A549 (cell line): ENCODE results near the gene APC2. TPM values are rescaled to one million over a fixed set of nuclear protein-coding genes. Genes with fewer than 3 reads are reported as not detected.
"Not testable (repeated sequence)": the region's sequence is repeated elsewhere in the genome, so short reads cannot be mapped to it uniquely, and the experiment has no call there.

ENCODE experiments used
- ATAC-seq, 2 experiments: fragments of 200-7000 bp in 1 of 2; fragments of >200 bp in 1 of 2; cut with Nextera tagmentation in 1 of 2; cut with Tn5 transposase in 1 of 2; 3 replicates each; pipeline versions ENCODE4 v1.8.0 to v1.9.1; 2018 to 2020; ENCODE audit warnings: mild to moderate bottlenecking in 1 of 2, moderate library complexity in 1 of 2
- CTCF ChIA-PET: fragments of 300-600 bp; sonication (Branson Sonifier 250); formaldehyde crosslinking; extraction: SDS; loops from one replicate; lab custom pipeline; 2021; ENCODE audit warnings: antibody characterized with exemption, inconsistent platforms; lab: Yijun Ruan, JAX
- POLR2A ChIA-PET: fragments of 350-600 bp; formaldehyde crosslinking; extraction: SDS; loops from one replicate; lab custom pipeline; 2021; ENCODE audit warnings: antibody characterized with exemption, inconsistent platforms; lab: Yijun Ruan, JAX
- DNase-seq, 2 experiments: peaks; one replicate each; pipeline versions ENCODE4 v3.0.0 to v3.0.0-alpha.2; 2011 to 2016; ENCODE audit warnings: low read depth in 1 of 2, low spot score in 1 of 2
- FAIRE-seq: peaks from 2 replicates; lab custom pipeline; 2011; peaks lifted over from hg19 to GRCh38; lab: Jason Lieb, UNC
- H3K27ac ChIP-seq, 2 experiments: fragments of >200 bp; sonication (Bioruptor Twin); formaldehyde crosslinking; 3 replicates each; pipeline ENCODE4 v1.5.1; 2016 to 2017
- H3K4me1 ChIP-seq: fragments of >200 bp; sonication (Bioruptor Twin); formaldehyde crosslinking; 3 replicates; pipeline ENCODE4 v1.6.1; 2016
- H3K4me2 ChIP-seq: fragments of >200 bp; sonication (Bioruptor Twin); formaldehyde crosslinking; 3 replicates; pipeline ENCODE4 v1.6.1; 2016
- H3K4me3 ChIP-seq: fragments of >200 bp; sonication (Bioruptor Twin); formaldehyde crosslinking; 3 replicates; pipeline ENCODE4 v1.5.1; 2016
- H3K9me3 ChIP-seq: fragments of >200 bp; sonication (Bioruptor Twin); formaldehyde crosslinking; 3 replicates; pipeline ENCODE4 v1.6.1; 2016
- BHLHE40 ChIP-seq: IDR thresholded peaks from 2 replicates; pipeline ENCODE4 v1.6.1; 2012; ENCODE audit warnings: low read depth, low read length, inconsistent platforms
- CEBPB ChIP-seq, 2 experiments: fragments of >200 bp in 1 of 2; sonication (Bioruptor Twin) in 1 of 2; formaldehyde crosslinking in 1 of 2; IDR thresholded peaks; 2 replicates each; pipeline ENCODE4 v1.6.1; 2012 to 2016
- CHD4 ChIP-seq: fragments of 200-600 bp; sonication (generic); IDR thresholded peaks from 2 replicates; pipeline ENCODE4 v1.6.1; 2016; ENCODE audit warnings: antibody characterized with exemption, mild to moderate bottlenecking, borderline replicate concordance
- FOSL2 ChIP-seq, 2 experiments: fragments of 450-650 bp in 1 of 2; fragments of >200 bp in 1 of 2; sonication (Bioruptor Twin) in 1 of 2; formaldehyde crosslinking; IDR thresholded peaks; 2 replicates each; pipeline versions ENCODE4 v1.5.0 to v1.6.1; 2016 to 2020; ENCODE audit warnings: mild to moderate bottlenecking in 1 of 2, moderate library complexity in 1 of 2
- HDAC2 ChIP-seq: fragments of 200-600 bp; sonication (generic); IDR thresholded peaks from 2 replicates; pipeline ENCODE4 v1.6.1; 2016
- HEYL ChIP-seq: fragments of 250-450 bp; sonication (Bioruptor Pico); IDR thresholded peaks from 2 replicates; pipeline ENCODE4 v1.8.0; 2021; ENCODE audit warnings: mild to moderate bottlenecking, moderate library complexity
- HOXB13 ChIP-seq: fragments of 250-450 bp; sonication (Bioruptor Pico); IDR thresholded peaks from 2 replicates; pipeline ENCODE4 v1.5.0; 2020; ENCODE audit warnings: low read depth, mild to moderate bottlenecking, moderate library complexity
- MAFK ChIP-seq: fragments of 450-650 bp; IDR thresholded peaks from 2 replicates; pipeline ENCODE4 v1.6.1; 2014; ENCODE audit not compliant: partially characterized antibody
- MAZ ChIP-seq: fragments of 150-350 bp; IDR thresholded peaks from 2 replicates; pipeline ENCODE4 v1.6.1; 2014; ENCODE audit warnings: antibody characterized with exemption, low read depth, low read length, borderline replicate concordance
- NFE2L2 ChIP-seq: fragments of 150-350 bp; conservative IDR thresholded peaks from 2 replicates; pipeline ENCODE4 v1.6.1; 2014; ENCODE audit warnings: low read length
- NPAS2 ChIP-seq: fragments of 250-450 bp; sonication (Bioruptor Pico); IDR thresholded peaks from 2 replicates; pipeline ENCODE4 v1.8.0; 2022; ENCODE audit warnings: mild to moderate bottlenecking, moderate library complexity, borderline replicate concordance
- PBX3 ChIP-seq: IDR thresholded peaks from 2 replicates; pipeline ENCODE4 v1.6.1; 2012
- POLR2A ChIP-seq: IDR thresholded peaks from 2 replicates; pipeline ENCODE4 v1.6.1; 2012; ENCODE audit warnings: mild to moderate bottlenecking, low read length
- POLR2AphosphoS2 ChIP-seq: conservative IDR thresholded peaks from 2 replicates; pipeline ENCODE4 v1.6.1; 2012; ENCODE audit warnings: low read length, improper control_type of control experiment, inconsistent platforms
- TFCP2L1 ChIP-seq: fragments of 250-450 bp; sonication (Bioruptor Pico); IDR thresholded peaks from 2 replicates; pipeline ENCODE4 v1.5.0; 2021; ENCODE audit warnings: mild to moderate bottlenecking
- ZC3H11A ChIP-seq: fragments of 450-650 bp; IDR thresholded peaks from 2 replicates; pipeline ENCODE4 v1.6.1; 2014; ENCODE audit warnings: antibody characterized with exemption, mild to moderate bottlenecking
- ZSCAN20 ChIP-seq: fragments of 250-450 bp; sonication (Bioruptor Pico); IDR thresholded peaks from 2 replicates; pipeline ENCODE4 v1.8.0; 2022; ENCODE audit warnings: mild to moderate bottlenecking, moderate library complexity
- WGBS: methylation state at CpG from one replicate; pipeline ENCODE4 v1.1.6; 2017; ENCODE audit errors: missing lambda C conversion rate; 5-methylcytosine and 5-hydroxymethylcytosine counted together
- polyA plus RNA-seq, 4 experiments: library from polyadenylated mRNA; depleted of rRNA in 3 of 4; stranded (reverse); fragments of >200 nt; fragmentation: RNase III in 1 of 4; extraction: RNeasy Plus Mini Kit Qiagen cat#74134 plus additional on column Dnase treatment in 1 of 4; gene quantifications; 2 replicates in 3 of 4; 3 replicates in 1 of 4; pipeline ENCODE4 v1.2.3, GENCODE V29; 2011 to 2017
- TF ChIP-seq, protein P1 (sequence below): fragments of 250-450 bp; sonication (Bioruptor Pico); IDR thresholded peaks from 2 replicates; pipeline ENCODE4 v1.5.0; 2021; ENCODE audit warnings: mild to moderate bottlenecking, moderate library complexity, borderline replicate concordance

APC2 gene
- polyA plus RNA-seq, 2 of the 4 experiments (the other 2 are of a cell fraction) = 0.36 to 1.6 TPM

DNA sequence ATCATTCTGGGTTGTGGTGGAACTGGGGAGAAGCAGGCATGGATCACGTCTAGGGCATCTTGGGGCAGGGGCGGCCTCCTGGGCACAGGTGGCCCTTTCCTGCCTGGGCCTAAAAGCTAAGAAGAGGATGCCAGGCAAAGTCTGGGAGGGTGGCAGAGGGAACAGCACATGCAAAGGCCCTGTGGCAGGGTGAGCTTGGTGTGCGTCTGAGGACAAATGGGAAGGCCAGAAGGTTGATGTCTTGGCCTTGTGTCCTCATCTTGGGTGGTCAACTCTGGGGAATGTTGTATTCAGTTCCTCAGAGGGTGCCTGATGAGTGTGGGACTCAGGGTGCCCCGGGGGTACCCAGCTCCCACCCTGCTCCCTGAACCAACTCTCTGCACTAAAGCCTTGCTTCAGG, 68.5 kb downstream of the APC2 start:
- TF ChIP-seq CHD4 (no peak), MAFK (no peak), ZC3H11A (no peak), POLR2A (no peak)
- DNase-seq (no peak), ATAC-seq (no peak), FAIRE-seq (no peak)
- Histone ChIP-seq H3K4me1 (no peaks in the 10 kb centered on the region), H3K9me3 (no peaks in the 10 kb centered on the region), H3K27ac (no peak overlapping the region), H3K4me3 (no peak overlapping the region), H3K4me2 (no peak overlapping the region)
- 55% methylated on average over 4 of the region's 4 CpGs for WGBS
- ChIA-PET CTCF (interaction anchor here (0.7 kb wide), 1 partner anchor 28 kb away, joined by 3 read pairs; no protein-coding TSS in a partner anchor), POLR2A (no interaction called here)

DNA sequence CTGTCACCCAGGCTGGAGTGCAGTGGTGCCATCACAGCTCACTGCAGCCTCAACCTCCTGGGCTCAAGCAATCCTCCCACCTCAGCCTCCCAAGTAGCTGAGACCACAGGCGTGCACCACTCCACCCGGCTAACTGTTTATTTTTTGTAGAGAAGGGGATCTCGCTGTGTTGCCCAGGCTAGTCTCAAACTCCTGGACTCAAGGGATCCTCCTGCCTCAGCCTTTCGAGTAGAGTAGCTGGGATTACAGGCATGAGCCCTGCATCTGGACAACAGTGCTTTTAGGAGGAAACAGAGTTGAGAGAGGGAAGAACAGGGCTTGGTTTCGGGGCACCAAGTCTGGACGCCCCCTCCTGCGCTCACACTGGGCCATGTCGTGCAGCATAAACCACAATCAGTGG, 69.9 kb downstream of the APC2 start:
- H3K27ac ChIP-seq, H3K4me2 ChIP-seq, FAIRE-seq, H3K9me3 ChIP-seq, POLR2A ChIA-PET, H3K4me1 ChIP-seq, DNase-seq, CTCF ChIA-PET, H3K4me3 ChIP-seq, ATAC-seq: not testable (repeated sequence)
- 75% methylated on average over 8 of the region's 8 CpGs for WGBS

DNA sequence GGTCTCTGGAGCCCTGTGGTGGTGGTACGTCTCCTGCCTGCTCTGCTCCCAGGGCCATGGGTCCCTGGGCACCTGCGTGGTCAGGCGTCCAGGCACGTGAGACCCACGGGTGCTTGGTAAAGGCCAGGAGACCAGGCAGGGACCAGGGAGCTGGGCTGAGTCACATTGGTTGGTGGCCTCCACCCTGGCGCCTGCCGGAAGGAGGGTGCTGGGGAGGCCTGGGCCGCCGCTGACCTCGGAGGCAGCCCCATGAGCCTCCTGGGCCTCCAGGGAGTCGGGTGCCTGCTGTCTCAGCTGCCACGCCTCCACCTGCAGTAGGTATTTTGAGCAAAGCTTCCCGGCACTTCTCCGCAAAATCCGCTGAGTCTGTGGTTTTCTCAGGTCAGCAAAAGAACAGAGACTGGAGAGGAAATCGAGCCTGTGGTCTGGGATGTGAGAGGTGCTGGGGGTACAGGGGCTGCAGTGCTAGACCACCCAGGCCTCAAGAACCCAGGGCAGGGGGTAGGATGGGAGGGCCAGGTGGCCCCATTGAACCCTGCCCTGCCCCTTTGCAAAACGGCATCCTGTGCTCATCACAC, 70.4 kb downstream of the APC2 start:
- ChIA-PET CTCF (no interaction called here), POLR2A (no interaction called here)
- DNase-seq (no peak), FAIRE-seq (no peak), ATAC-seq (no peak)
- 62% methylated on average over 5 of the region's 17 CpGs for WGBS
- Histone ChIP-seq H3K4me1 (no peaks in the 10 kb centered on the region), H3K4me2 (no peak overlapping the region), H3K4me3 (no peak overlapping the region), H3K9me3 (no peaks in the 10 kb centered on the region), H3K27ac (no peak overlapping the region)
- TF ChIP-seq MAZ (no peak), HOXB13 (CRISPR knock-in tag) (no peak), NFE2L2 (no peak), MAFK (peak; percentile 80), HEYL (CRISPR knock-in tag) (no peak)

- DNase-seq (no peak), FAIRE-seq (no peak), ATAC-seq (peak; percentile 8 to 35; a peak in 3 of 6 replicates)
- no peaks in the 10 kb centered on the region for H3K4me1 ChIP-seq
- no peak overlapping the region for H3K27ac ChIP-seq
- H3K4me2 ChIP-seq = no peak overlapping the region
- WGBS = 85% methylated on average over 11 of the region's 14 CpGs
- CTCF ChIA-PET = interaction anchor here (0.6 to 1.7 kb wide), 3 partner anchors 25 to 304 kb away, joined by 3 to 7 read pairs (median 5); no protein-coding TSS in a partner anchor
- TF ChIP-seq FOSL2 (IDR thresholded peaks at IDR 0.05) (no peak), FOSL2 (CRISPR knock-in tag; IDR thresholded peaks at IDR 0.05) (no peak), HDAC2 (no peak), POLR2AphosphoS2 (no peak), ZSCAN20 (CRISPR knock-in tag) (no peak), BHLHE40 (no peak), NPAS2 (CRISPR knock-in tag) (no peak), TFCP2L1 (CRISPR knock-in tag) (no peak), CEBPB (IDR thresholded peaks at IDR 0.05) (no peak), NFE2L2 (no peak), PBX3 (no peak)
- TF ChIP-seq, protein P1, sequence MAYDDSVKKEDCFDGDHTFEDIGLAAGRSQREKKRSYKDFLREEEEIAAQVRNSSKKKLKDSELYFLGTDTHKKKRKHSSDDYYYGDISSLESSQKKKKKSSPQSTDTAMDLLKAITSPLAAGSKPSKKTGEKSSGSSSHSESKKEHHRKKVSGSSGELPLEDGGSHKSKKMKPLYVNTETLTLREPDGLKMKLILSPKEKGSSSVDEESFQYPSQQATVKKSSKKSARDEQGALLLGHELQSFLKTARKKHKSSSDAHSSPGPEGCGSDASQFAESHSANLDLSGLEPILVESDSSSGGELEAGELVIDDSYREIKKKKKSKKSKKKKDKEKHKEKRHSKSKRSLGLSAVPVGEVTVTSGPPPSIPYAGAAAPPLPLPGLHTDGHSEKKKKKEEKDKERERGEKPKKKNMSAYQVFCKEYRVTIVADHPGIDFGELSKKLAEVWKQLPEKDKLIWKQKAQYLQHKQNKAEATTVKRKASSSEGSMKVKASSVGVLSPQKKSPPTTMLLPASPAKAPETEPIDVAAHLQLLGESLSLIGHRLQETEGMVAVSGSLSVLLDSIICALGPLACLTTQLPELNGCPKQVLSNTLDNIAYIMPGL (CRISPR knock-in tag) = no peak
- no peak overlapping the region for H3K4me3 ChIP-seq
- no peaks in the 10 kb centered on the region for H3K9me3 ChIP-seq
- POLR2A ChIA-PET = no interaction called here
Observed at GRCh38 chr19:1521636-1522035, 71.7 kb downstream of the APC2 start.
